GM18868 (cell line): Measurements from ENCODE around the gene LOXL1.

Source experiments
- ATAC-seq: cut with Tn5 transposase; IDR thresholded peaks from one replicate; pipeline ENCODE4 v1.9.1; 2021; ENCODE audit warnings: mild to moderate bottlenecking, moderate library complexity; ENCODE audit not compliant: unreplicated experiment

The LOXL1 gene

DNA sequence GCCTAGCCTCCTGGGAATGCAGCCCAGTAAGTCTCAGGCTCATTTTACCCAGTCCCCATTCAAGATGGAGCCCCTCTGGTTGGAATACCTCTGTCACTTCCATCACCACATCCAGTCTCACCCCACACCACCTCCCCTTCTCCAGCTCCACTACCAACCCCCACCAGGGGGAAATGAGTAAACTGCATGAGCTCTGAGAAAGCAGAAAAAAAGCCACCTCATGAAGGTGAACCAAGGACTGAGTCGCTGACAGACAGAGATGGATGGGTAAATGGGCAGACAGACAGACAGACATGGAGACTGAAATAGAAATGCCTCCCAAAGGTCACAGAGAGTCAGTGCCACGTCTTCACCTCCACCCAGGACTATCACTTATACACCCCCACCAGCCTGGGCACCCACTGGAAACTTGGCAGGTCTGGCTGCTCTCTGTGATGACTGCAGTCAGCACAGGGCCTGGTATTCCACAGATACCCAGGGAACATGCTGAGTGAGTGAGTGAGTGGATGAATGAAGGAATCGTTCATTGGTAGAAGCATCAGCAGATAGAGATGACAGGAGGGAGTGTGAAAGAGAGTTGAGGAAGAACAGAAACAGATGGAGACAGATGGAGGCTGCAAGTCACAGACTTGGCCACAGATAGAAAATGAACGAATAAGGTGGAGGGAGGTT lies 4.9 kb upstream of the LOXL1 start:
- ATAC-seq, result no peak

GRCh38 chr15:73922186-73923151 lies 3.8 kb upstream of the LOXL1 start:
- no peak for ATAC-seq

- ATAC-seq, result no peak
Observed at GRCh38 chr15:73923156-73923487, 3.1 kb upstream of the LOXL1 start.

DNA sequence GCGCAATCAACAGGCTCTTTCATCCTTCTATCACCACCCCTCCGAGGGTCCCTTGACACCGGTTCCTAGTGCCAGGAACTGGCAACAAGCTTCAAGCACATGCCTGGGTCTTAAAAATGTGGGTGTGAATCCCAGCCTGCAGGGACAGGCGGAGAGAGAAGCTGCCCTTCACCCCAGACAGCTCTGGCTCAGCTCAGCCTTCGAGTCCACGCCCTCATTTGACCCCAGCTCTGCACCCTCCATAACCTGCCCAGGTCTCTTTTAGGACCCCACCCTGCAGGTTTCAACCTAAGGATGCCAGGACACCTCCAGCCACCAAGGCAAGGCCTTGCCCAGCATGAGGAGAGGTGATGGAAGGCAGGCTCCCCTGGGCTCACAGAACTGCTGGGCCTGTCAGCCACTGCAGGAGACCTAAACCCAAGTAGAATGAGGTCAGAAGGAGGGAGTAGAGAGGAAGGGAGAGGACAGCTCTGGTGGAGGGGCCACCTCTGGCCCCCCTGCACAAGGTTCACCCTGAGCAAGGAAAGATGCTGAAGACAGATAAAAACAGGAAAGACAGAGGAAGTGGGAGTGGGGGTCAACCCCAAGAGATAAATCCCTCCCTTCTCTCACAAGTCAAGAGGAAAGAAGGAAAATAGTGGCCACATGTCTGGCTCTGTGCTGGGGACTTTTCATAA lies 2.6 kb upstream of the LOXL1 start:
- ATAC-seq, result no peak

DNA sequence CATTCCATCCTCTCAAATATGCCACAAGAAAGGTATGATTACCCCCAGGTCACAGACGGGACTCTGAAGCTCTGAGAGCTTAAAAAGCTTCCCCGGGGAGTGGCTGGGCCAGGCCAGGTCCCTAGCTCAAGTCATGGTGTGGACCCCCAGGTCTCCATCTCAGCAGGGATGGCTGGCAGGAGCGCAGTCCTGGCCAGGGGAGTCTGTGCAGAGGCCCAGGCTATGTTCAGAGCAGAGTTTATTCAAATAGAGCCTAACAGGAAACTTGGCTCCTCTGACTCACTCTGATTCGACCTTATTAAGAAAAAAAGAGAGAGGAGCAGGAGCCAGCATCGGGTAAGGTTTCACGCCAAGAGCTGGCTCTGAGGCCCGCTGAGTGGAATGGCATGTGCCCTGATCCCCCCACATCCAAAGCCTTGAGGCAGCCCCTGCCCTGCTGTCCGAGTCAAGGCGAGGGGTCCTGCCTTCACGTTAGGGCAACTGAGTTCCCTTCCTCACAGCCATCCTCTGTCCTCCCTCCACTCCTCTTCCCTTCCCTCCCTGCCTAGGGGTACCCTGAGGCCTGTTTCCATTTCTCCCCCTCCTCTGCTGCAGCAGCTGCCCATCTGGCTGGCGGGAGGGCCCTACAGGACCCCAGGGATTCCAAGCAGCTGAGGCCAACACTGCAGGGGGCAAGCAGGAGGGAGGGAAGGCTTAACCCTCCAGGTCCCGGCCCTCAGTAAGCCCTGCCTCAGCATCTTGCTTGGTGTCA lies 1.9 kb upstream of the LOXL1 start:
- no peak for ATAC-seq

GRCh38 chr15:73925848-73926218 lies 429 bp upstream of the LOXL1 start:
- ATAC-seq, result no peak

DNA sequence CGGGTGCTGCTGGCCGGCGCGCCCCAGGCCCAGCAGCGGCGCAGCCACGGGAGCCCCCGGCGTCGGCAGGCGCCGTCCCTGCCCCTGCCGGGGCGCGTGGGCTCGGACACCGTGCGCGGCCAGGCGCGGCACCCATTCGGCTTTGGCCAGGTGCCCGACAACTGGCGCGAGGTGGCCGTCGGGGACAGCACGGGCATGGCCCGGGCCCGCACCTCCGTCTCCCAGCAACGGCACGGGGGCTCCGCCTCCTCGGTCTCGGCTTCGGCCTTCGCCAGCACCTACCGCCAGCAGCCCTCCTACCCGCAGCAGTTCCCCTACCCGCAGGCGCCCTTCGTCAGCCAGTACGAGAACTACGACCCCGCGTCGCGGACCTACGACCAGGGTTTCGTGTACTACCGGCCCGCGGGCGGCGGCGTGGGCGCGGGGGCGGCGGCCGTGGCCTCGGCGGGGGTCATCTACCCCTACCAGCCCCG lies 777 bp downstream of the LOXL1 start:
- ATAC-seq, result no peak

GRCh38 chr15:73927476-73928240 lies 1.4 kb downstream of the LOXL1 start:
- no peak for ATAC-seq

GRCh38 chr15:73928241-73928579 lies 1.9 kb downstream of the LOXL1 start:
- no peak for ATAC-seq

- no peak for ATAC-seq
Observed at GRCh38 chr15:73928971-73929627, 2.8 kb downstream of the LOXL1 start.

GRCh38 chr15:73930371-73930770 lies 4.1 kb downstream of the LOXL1 start:
- ATAC-seq, result no peak

DNA sequence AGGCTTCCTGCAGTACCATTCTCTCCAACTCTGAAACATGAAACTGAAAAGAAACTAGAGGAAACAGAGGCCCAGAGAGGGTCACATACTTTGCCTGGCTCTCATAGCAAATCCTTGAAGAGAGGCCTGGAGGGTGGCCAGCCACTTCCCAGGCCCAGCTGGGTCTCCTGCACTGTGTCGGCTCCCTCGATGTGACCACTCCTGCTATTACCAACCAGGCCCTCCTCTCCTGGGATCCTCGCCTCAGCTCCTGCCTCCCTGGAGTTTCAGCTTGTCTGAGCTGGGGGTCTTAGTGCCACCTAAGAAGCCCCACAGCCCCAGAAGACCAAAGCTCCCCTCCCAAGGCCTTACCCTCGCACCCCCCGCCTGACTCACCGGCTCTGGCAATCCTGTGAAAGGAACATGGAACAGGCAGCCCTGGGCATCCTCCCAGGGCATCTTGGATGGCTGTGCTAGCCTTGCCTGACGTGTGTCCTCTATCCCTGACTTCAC lies 4.6 kb downstream of the LOXL1 start:
- no peak for ATAC-seq

GRCh38 chr15:73931441-73931840 lies 5.2 kb downstream of the LOXL1 start:
- no peak for ATAC-seq

GRCh38 chr15:73932381-73933191 lies 6.3 kb downstream of the LOXL1 start:
- ATAC-seq, result no peak

DNA sequence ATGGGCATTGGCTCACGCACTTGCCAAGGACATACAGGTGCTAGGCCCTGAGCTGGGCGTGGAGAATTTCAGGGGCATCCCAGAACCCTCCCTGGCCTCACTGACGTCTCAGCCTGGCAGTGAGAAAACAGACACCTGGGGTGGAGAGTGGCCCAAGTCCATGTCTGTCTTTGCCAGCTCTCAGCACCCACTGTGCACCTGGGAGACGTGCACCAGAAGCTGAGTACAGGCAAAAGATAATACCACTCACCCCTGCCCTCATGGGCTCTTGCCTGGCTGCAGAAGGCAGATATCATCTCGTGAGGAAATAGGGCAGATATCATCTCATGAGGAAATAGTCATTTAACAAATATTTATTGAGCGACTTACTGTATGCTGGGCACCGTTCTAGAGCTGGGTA lies 8.0 kb downstream of the LOXL1 start:
- no peak for ATAC-seq

DNA sequence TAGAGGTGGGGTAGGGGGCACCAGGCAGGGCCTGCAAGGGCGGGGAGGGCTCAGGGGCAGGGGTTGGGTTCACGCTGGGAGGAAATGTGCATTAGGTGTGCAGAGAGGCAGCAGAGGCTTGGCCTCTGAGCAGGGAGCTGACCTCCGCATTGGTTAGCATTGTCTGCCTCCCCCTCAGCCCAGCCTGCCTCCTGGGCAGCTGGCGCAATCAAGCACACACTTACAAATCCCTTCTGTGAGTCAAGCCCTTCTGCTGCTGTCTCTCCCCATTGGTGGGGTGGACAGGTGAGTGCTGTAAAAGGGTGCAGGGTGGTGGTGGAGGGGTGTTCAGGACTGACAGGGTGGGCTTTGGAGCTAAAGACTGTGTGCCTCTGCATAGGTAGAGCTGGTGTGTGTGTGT lies 9.3 kb downstream of the LOXL1 start:
- no peak for ATAC-seq

GRCh38 chr15:73936181-73936580 lies 9.9 kb downstream of the LOXL1 start:
- no peak for ATAC-seq

DNA sequence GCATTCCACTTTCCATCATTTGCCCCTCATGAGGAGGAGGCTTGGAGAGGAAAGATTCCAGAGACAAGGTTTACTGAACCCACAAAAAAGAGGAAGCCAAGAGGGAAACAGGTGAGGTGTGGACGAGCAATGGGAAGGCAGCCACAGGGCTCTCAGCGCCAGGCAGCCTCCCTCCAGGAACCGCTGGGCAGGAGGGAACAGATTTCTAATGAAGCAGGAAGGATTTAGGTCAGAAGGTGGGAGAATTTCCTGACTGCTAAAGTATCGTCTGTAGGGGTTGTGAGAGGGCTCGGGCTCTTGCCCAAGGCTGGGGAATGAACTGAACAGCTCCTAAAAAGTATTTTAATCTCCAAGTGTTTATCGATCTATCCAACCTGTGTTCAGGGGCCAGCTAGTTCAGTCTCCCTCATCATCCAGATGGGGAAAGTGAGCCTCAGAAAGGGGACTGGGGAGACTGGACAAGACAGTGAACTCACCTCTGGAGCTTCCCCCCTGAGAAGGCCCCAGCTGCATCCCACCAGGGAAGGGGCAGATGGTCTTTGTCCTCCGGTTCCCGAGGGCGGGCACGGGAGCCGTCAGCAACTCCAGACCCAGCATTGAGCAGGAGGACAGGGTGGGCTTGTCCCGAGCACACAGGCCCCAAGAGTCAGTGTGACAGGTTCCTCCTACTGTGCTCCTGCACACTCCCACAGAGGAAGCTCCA lies 10.5 kb downstream of the LOXL1 start:
- no peak for ATAC-seq
